KMS-11 (cell line): ENCODE data around the gene EVI2A.

ENCODE experiments used
- H2AFZ ChIP-seq: fragments of 200-600 bp; sonication (generic); 2 replicates; pipeline ENCODE4 v1.6.1; 2016; ENCODE audit warnings: antibody characterized with exemption, mixed run types, low read depth
- H3K27ac ChIP-seq: fragments of 200-600 bp; sonication (generic); 2 replicates; pipeline ENCODE4 v1.6.1; 2016; ENCODE audit warnings: mild to moderate bottlenecking, mixed run types
- H3K27me3 ChIP-seq: fragments of 200-600 bp; sonication (generic); 2 replicates; pipeline ENCODE4 v1.6.1; 2017; ENCODE audit warnings: mild to moderate bottlenecking, low read depth, mixed run types, moderate library complexity; ENCODE audit not compliant: insufficient read depth
- H3K36me3 ChIP-seq: fragments of 200-600 bp; sonication (generic); 2 replicates; pipeline ENCODE4 v1.6.1; 2017; ENCODE audit warnings: mild to moderate bottlenecking, mixed run types; ENCODE audit not compliant: insufficient read depth
- H3K4me1 ChIP-seq: fragments of 200-600 bp; sonication (generic); 2 replicates; pipeline ENCODE4 v1.6.1; 2016; ENCODE audit warnings: mild to moderate bottlenecking, low read depth, mixed run types; ENCODE audit not compliant: poor library complexity, severe bottlenecking
- H3K4me2 ChIP-seq: fragments of 200-600 bp; sonication (generic); 2 replicates; pipeline ENCODE4 v1.7.0; 2016; ENCODE audit warnings: mild to moderate bottlenecking, mixed run types
- H3K4me3 ChIP-seq: fragments of 200-600 bp; sonication (generic); IDR thresholded peaks from 2 replicates; pipeline ENCODE4 v1.6.1; 2017; ENCODE audit warnings: low read depth, low read length, mixed read lengths; ENCODE audit not compliant: insufficient read depth
- H3K79me2 ChIP-seq: fragments of 200-600 bp; sonication (generic); 2 replicates; pipeline ENCODE4 v1.6.1; 2016; ENCODE audit warnings: low read depth, mixed run types; ENCODE audit not compliant: insufficient read depth
- H3K9ac ChIP-seq: fragments of 200-600 bp; sonication (generic); 2 replicates; pipeline ENCODE4 v1.6.1; 2016; ENCODE audit warnings: mild to moderate bottlenecking, mixed run types
- H4K20me1 ChIP-seq: fragments of 200-600 bp; sonication (generic); 2 replicates; pipeline ENCODE4 v1.6.1; 2016; ENCODE audit warnings: mild to moderate bottlenecking, mixed run types; ENCODE audit not compliant: insufficient read depth
- TF ChIP-seq, protein P1 (sequence below): fragments of 200-600 bp; sonication (generic); conservative IDR thresholded peaks from 2 replicates; pipeline ENCODE4 v1.6.1; 2017; ENCODE audit warnings: low read depth, mild to moderate bottlenecking, antibody characterized with exemption, low read length, moderate library complexity, mixed read lengths

EVI2A gene

DNA sequence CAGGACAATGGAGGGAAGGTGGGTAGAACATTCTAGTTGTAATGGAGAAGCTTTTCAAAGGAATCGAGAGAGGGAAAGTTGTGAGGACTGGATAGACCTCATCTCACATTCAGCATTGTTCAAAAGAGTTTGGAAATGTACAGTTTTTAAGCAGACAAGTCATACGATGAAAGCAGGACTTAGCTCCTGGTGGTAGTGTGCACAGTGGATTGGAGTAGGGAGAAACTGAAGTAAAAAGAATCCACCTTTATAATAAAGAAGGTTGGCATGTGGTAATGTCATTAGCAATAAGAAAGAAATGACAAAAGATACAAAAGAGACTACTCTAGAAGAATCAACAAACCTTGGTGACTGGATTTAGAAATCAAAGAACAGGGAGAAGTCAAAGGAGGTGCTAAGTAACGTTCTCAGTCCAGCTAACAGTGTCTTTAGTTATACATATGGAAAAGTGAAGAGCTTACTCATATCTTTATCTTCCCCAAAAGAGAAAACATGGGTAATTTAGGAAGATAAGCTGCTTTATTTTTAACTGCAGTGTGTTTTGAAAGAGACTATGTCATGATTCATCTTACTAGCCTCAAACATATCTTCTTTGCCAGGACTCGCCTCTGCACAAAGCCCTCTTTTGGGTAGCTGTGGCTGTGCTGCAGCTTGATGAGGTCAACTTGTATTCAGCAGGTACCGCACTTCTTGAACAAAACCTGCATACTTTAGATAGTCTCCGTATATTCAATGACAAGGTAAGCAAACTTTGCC lies 18.7 kb upstream of the EVI2A start:
- H3K27me3 ChIP-seq: no peaks in the 10 kb centered on the region
- H3K79me2 ChIP-seq: no peaks in the 10 kb centered on the region
- no peak overlapping the region for H2AFZ ChIP-seq
- H3K27ac ChIP-seq: no peak overlapping the region
- no peaks in the 10 kb centered on the region for H3K4me1 ChIP-seq
- H3K4me3 ChIP-seq: no peak overlapping the region
- no peaks in the 10 kb centered on the region for H4K20me1 ChIP-seq
- H3K9ac ChIP-seq: no peak overlapping the region
- TF ChIP-seq, protein P1, sequence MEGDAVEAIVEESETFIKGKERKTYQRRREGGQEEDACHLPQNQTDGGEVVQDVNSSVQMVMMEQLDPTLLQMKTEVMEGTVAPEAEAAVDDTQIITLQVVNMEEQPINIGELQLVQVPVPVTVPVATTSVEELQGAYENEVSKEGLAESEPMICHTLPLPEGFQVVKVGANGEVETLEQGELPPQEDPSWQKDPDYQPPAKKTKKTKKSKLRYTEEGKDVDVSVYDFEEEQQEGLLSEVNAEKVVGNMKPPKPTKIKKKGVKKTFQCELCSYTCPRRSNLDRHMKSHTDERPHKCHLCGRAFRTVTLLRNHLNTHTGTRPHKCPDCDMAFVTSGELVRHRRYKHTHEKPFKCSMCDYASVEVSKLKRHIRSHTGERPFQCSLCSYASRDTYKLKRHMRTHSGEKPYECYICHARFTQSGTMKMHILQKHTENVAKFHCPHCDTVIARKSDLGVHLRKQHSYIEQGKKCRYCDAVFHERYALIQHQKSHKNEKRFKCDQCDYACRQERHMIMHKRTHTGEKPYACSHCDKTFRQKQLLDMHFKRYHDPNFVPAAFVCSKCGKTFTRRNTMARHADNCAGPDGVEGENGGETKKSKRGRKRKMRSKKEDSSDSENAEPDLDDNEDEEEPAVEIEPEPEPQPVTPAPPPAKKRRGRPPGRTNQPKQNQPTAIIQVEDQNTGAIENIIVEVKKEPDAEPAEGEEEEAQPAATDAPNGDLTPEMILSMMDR: no peak
- no peaks in the 10 kb centered on the region for H3K36me3 ChIP-seq
- no peak overlapping the region for H3K4me2 ChIP-seq

DNA sequence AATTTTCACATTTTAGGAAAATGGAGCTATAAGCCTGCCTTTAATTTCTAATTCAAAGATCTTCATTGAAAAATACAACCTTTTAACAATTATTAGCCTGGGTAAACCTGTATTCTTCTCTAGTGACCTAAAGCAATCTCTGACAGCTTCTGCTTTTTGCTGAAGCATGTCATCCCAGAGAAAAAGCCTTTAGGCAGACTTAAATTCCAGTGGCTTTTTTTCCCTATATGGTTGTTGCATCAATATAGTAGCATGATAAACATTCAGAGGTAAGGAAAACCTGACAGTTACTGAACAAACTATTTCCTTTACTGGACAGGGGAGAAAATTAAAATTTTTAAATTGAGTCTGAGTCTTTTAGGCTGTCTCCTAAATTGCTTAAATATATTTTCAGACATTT lies 7.8 kb upstream of the EVI2A start:
- no peaks in the 10 kb centered on the region for H3K4me1 ChIP-seq
- TF ChIP-seq, protein P1: no peak
- H2AFZ ChIP-seq: no peak overlapping the region
- no peak overlapping the region for H3K9ac ChIP-seq
- no peaks in the 10 kb centered on the region for H3K79me2 ChIP-seq
- H4K20me1 ChIP-seq: no peaks in the 10 kb centered on the region
- no peak overlapping the region for H3K27ac ChIP-seq
- no peak overlapping the region for H3K4me2 ChIP-seq
- no peak overlapping the region for H3K4me3 ChIP-seq
- no peaks in the 10 kb centered on the region for H3K36me3 ChIP-seq
- no peaks in the 10 kb centered on the region for H3K27me3 ChIP-seq

DNA sequence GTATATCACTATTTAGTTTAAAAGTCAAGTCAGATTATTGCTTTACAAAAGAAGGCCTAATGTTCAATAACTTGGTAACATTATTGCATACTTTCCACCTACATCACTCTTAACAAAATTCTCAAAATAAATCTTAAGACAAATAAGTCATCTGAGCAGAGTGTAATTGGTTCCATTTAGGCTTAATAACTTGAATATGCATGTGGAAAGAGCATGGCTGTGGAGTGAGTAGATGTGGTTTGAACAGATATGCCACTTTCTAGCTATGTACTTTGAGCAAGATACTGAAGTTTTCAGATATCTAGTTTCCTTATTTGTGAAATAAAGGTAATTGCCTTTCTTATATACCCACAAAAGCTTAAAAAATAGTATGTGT lies 6.7 kb upstream of the EVI2A start:
- Histone ChIP-seq H3K79me2 (no peaks in the 10 kb centered on the region), H3K4me1 (peaks cover 4% of the 10 kb centered on the region), H3K27ac (no peak overlapping the region), H2AFZ (no peak overlapping the region), H3K4me2 (no peak overlapping the region), H4K20me1 (no peaks in the 10 kb centered on the region), H3K36me3 (no peaks in the 10 kb centered on the region), H3K27me3 (no peaks in the 10 kb centered on the region), H3K4me3 (no peak overlapping the region), H3K9ac (no peak overlapping the region)
- TF ChIP-seq, protein P1: no peak

DNA sequence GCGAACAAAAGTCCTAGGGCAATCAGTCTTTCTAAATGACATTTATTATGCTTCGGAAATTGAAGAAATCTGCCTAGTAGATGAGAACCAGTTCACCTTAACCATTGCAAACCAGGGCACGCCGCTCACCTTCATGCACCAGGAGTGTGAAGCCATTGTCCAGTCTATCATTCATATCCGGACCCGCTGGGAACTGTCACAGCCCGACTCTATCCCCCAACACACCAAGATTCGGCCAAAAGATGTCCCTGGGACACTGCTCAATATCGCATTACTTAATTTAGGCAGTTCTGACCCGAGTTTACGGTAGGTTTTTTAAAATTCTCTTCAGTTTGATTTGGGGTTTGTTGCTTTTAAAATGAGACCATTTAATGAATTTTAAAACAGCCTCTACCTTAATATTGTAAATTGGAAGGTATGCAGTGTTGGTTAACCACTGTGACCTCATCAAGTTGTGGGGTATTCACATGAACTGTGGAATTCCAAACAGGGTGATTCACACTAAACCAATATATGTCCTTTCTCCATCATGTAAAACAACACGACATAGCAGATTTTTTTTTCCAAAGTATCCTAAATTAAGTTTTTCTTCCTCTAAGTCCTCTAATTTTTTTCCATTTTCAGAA lies 6.2 kb upstream of the EVI2A start:
- H2AFZ ChIP-seq: no peak overlapping the region
- H3K79me2 ChIP-seq: no peaks in the 10 kb centered on the region
- no peaks in the 10 kb centered on the region for H3K36me3 ChIP-seq
- H4K20me1 ChIP-seq: no peaks in the 10 kb centered on the region
- no peak overlapping the region for H3K9ac ChIP-seq
- no peaks in the 10 kb centered on the region for H3K27me3 ChIP-seq
- H3K27ac ChIP-seq: no peak overlapping the region
- H3K4me2 ChIP-seq: no peak overlapping the region
- no peak overlapping the region for H3K4me3 ChIP-seq
- TF ChIP-seq, protein P1: no peak
- peaks cover 4% of the 10 kb centered on the region for H3K4me1 ChIP-seq
